SK-N-MC (cell line): Measurements from ENCODE around the gene RFX3.

ENCODE experiments used
- EZH2 ChIP-seq: fragments of 200-600 bp; sonication (generic); IDR thresholded peaks from one replicate; pipeline ENCODE4 v1.6.1; 2017; ENCODE audit warnings: antibody characterized with exemption
- FOXP2 ChIP-seq: optimal IDR thresholded peaks from 2 replicates; pipeline ENCODE3; 2011; ENCODE audit warnings: mild to moderate bottlenecking, moderate library complexity; ENCODE audit not compliant: insufficient read depth; ENCODE audit errors: extremely low read length, control extremely low read depth
- POLR2AphosphoS5 ChIP-seq: IDR thresholded peaks from 2 replicates; pipeline ENCODE4 v1.6.1; 2012; ENCODE audit warnings: mild to moderate bottlenecking, low read depth, low read length, borderline replicate concordance

- TF ChIP-seq POLR2AphosphoS5 (no peak), EZH2 (no peak), FOXP2 (no peak)
These were observed 52.4 kb downstream of the RFX3 start for GRCh38 chr9:3473405-3473804.
